ENCODE results near the gene DOCK2. TPM values are rescaled to one million over a fixed set of nuclear protein-coding genes. Genes with fewer than 3 reads are reported as not detected.

The DOCK2 gene
- total RNA-seq, 2 experiments from 2014 or later = 161 to 205 TPM

- Histone ChIP-seq H2AFZ (ENCODE audit: low read length) (no peak overlapping the region), H3K9me3 (ENCODE audit: low read length) (no peaks in the 10 kb centered on the region), H3K4me2 (ENCODE audit: low read length) (no peak overlapping the region), H4K20me1 (ENCODE audit: insufficient read depth, low read length) (no peaks in the 10 kb centered on the region), H3K27ac (ENCODE audit: low read depth, low read length, poor library complexity, severe bottlenecking) (no peak overlapping the region), H3K9me2 (ENCODE audit: insufficient read depth, low read length) (no peaks in the 10 kb centered on the region), H3K36me3 (ENCODE audit: insufficient read depth, low read length) (peaks cover 97% of the 10 kb centered on the region), H3K4me1 (ENCODE audit: insufficient read depth, low read length, poor library complexity, severe bottlenecking) (no peaks in the 10 kb centered on the region), H3K79me2 (ENCODE audit: insufficient read depth, low read depth, low read length) (no peaks in the 10 kb centered on the region), H3K4me3 (ENCODE audit: low read depth, low read length, poor library complexity, severe bottlenecking) (no peak overlapping the region)
- no TSS peak for BruUV-seq (replicated peaks)
- ChIA-PET POLR2A (no interaction called here), CTCF (ENCODE audit: unreplicated experiment) (no interaction called here)
- intact Hi-C loops (cut with micrococcal nuclease; ENCODE audit: unreplicated experiment) = no loop called here
- DNase-seq (ENCODE audit: low spot score) = no peak
- TF ChIP-seq CTCF (conservative IDR thresholded peaks at IDR 0.05; ENCODE audit: low read length) (no peak), EZH2phosphoT487 (IDR thresholded peaks at IDR 0.05; ENCODE audit: borderline replicate concordance, low read depth, low read length) (no peak)
These were observed 443.8 kb downstream of the DOCK2 start for GRCh38 chr5:170080786-170081445.

GRCh38 chr5:170081616-170082015 is 444.5 kb downstream of the DOCK2 start:
- no peaks in the 10 kb centered on the region for H3K79me2 ChIP-seq (ENCODE audit: insufficient read depth, low read depth, low read length)
- no peaks in the 10 kb centered on the region for H3K4me1 ChIP-seq (ENCODE audit: insufficient read depth, low read length, poor library complexity, severe bottlenecking)
- BruUV-seq (replicated peaks) = no TSS peak
- peaks cover 94% of the 10 kb centered on the region for H3K36me3 ChIP-seq (ENCODE audit: insufficient read depth, low read length)
- H3K4me3 ChIP-seq (ENCODE audit: low read depth, low read length, poor library complexity, severe bottlenecking) = no peak overlapping the region
- POLR2A ChIA-PET = no interaction called here
- TF ChIP-seq CTCF (conservative IDR thresholded peaks at IDR 0.05; ENCODE audit: low read length) (no peak), EZH2phosphoT487 (IDR thresholded peaks at IDR 0.05; ENCODE audit: borderline replicate concordance, low read depth, low read length) (no peak)
- intact Hi-C loops (cut with micrococcal nuclease; ENCODE audit: unreplicated experiment) = no loop called here
- H3K4me2 ChIP-seq (ENCODE audit: low read length) = no peak overlapping the region
- no peaks in the 10 kb centered on the region for H4K20me1 ChIP-seq (ENCODE audit: insufficient read depth, low read length)
- CTCF ChIA-PET (ENCODE audit: unreplicated experiment) = no interaction called here
- H3K27ac ChIP-seq (ENCODE audit: low read depth, low read length, poor library complexity, severe bottlenecking) = no peak overlapping the region
- H3K9me3 ChIP-seq (ENCODE audit: low read length) = no peaks in the 10 kb centered on the region
- no peak for DNase-seq (ENCODE audit: low spot score)
- no peak overlapping the region for H2AFZ ChIP-seq (ENCODE audit: low read length)
- no peaks in the 10 kb centered on the region for H3K9me2 ChIP-seq (ENCODE audit: insufficient read depth, low read length)

- BruUV-seq (replicated peaks) = no TSS peak
- Histone ChIP-seq H3K9me2 (ENCODE audit: insufficient read depth, low read length) (no peaks in the 10 kb centered on the region), H3K4me1 (ENCODE audit: insufficient read depth, low read length, poor library complexity, severe bottlenecking) (no peaks in the 10 kb centered on the region), H2AFZ (ENCODE audit: low read length) (no peak overlapping the region), H3K27ac (ENCODE audit: low read depth, low read length, poor library complexity, severe bottlenecking) (no peak overlapping the region), H4K20me1 (ENCODE audit: insufficient read depth, low read length) (no peaks in the 10 kb centered on the region), H3K9me3 (ENCODE audit: low read length) (no peaks in the 10 kb centered on the region), H3K4me3 (ENCODE audit: low read depth, low read length, poor library complexity, severe bottlenecking) (no peak overlapping the region), H3K79me2 (ENCODE audit: insufficient read depth, low read depth, low read length) (no peaks in the 10 kb centered on the region), H3K36me3 (ENCODE audit: insufficient read depth, low read length) (peaks cover 88% of the 10 kb centered on the region), H3K4me2 (ENCODE audit: low read length) (no peak overlapping the region)
- no peak for TF ChIP-seq EZH2phosphoT487 (IDR thresholded peaks at IDR 0.05; ENCODE audit: borderline replicate concordance, low read depth, low read length)
- no peak for TF ChIP-seq CTCF (conservative IDR thresholded peaks at IDR 0.05; ENCODE audit: low read length)
- DNase-seq (ENCODE audit: low spot score) = no peak
- POLR2A ChIA-PET = interaction anchor here (0.6 kb wide), 1 partner anchor 17 kb away, joined by 3 read pairs; no protein-coding TSS in a partner anchor
- CTCF ChIA-PET (ENCODE audit: unreplicated experiment) = no interaction called here
- intact Hi-C loops (cut with micrococcal nuclease; ENCODE audit: unreplicated experiment) = no loop called here
These were observed 445.6 kb downstream of the DOCK2 start for GRCh38 chr5:170082701-170083100.

Measured in OCI-LY7 (cell line).